Stimulated activated CD4-positive, alpha-beta T cell treated with anti-CD3 and anti-CD28 coated beads, Interleukin-4, amount 100 ng/mL, for 24 hours (primary cell): Measurements from ENCODE around the gene CNDP2.
"Not testable (repeated sequence)": the region's sequence is repeated elsewhere in the genome, so short reads cannot be mapped to it uniquely, and the experiment has no call there.

ENCODE experiments used
- DNase-seq: peaks from one replicate; pipeline ENCODE4 v3.0.0-alpha.2; 2020

Gene CNDP2

DNA sequence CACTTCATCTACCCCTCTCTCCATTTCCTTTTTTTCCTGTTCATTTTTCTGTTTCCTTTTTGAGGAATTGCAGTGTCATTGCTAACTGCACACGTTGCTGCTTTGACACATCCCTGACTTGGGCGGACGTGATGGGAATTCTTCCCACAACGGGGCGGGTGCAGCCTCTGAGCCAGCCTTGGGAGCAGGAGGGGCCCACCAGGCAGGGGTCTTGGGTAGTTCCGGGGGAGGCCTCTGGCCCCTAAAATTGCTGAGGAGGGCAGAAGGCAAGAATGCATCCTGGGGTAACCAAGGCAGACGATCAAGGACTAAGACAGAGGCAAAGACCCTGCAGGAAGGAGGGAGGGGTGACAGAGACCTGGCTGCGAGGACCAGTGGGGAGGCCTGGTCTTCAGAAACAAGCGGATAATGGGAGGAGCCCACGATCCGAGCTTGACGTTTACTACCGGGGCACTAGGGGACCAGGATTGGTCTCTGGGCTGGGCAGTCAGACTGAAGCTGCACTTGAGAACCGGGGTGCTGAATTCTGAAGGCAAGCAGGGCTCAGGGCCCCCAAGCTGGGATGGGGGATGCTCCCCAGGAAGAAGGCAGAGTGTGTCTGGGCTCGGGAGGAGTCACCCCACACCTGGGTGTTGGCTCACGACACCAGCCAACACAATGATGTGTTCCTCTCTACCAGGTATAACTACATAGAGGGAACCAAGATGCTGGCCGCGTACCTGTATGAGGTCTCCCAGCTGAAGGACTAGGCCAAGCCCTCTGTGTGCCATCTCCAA is 23.3 kb downstream of the CNDP2 start:
- no peak for DNase-seq

DNA sequence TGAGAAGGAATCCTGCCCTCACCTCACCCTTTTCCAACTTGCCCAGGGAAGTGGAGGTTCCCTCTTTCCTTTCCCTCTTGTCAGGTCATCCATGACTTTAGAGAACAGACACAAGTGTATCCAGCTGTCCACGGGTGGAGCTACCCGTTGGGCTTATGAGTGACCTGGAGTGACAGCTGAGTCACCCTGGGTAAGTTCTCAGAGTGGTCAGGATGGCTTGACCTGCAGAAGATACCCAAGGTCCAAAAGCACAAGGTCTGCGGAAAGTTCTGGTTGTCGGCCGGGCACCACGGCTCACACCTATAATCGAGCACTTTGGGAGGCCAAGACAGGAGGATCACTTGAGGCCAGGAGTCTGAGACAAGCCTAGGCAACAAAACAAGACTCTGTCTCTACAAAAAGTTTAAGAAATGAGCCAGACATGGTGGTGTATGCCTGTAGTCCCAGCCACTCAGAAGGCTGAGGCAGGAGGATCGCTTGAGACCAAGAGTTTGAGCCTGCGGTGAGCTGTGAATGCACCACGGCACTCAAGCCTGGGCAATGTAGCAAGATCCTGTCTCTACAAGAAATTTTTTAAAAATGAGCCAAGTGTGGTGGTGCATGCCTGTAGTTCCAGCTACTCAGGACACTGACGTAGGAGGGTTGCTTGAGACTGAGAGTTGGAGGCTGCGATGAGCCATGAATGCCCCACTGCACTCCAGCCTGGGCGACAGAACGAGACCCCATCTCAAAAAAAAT is 24.1 kb downstream of the CNDP2 start:
- no peak for DNase-seq

DNA sequence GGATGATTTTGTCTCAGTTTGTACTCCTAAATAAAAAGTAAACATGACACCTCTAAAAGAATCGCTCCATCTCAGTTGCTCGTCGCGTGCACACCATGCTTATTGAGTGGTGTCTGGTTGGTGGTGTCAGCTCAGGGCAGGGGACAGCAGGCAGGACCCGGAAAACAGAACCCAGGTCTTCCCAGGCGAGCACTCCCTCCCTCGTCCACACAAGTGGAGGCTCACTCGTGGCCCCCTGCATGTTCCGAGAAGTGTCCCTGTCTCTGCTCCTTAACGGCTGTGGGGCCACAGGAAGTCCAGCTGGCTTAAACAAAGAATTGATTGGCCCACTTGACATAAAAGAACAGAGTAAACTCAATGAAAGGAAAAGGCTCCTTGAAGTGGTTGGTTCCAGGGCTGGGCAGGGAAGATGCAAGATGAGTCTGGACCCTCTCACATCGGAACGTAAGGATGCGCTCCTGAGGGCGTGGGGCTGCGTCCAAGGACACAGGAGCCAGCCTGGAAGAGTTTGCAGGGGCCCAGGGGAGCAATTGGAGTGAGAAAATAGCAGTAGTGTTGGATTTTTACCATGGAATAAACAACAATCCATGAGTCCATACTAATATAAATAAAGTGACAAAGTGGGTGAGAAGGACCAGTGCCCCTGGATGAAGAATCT is 25.0 kb downstream of the CNDP2 start:
- DNase-seq: no peak

DNA sequence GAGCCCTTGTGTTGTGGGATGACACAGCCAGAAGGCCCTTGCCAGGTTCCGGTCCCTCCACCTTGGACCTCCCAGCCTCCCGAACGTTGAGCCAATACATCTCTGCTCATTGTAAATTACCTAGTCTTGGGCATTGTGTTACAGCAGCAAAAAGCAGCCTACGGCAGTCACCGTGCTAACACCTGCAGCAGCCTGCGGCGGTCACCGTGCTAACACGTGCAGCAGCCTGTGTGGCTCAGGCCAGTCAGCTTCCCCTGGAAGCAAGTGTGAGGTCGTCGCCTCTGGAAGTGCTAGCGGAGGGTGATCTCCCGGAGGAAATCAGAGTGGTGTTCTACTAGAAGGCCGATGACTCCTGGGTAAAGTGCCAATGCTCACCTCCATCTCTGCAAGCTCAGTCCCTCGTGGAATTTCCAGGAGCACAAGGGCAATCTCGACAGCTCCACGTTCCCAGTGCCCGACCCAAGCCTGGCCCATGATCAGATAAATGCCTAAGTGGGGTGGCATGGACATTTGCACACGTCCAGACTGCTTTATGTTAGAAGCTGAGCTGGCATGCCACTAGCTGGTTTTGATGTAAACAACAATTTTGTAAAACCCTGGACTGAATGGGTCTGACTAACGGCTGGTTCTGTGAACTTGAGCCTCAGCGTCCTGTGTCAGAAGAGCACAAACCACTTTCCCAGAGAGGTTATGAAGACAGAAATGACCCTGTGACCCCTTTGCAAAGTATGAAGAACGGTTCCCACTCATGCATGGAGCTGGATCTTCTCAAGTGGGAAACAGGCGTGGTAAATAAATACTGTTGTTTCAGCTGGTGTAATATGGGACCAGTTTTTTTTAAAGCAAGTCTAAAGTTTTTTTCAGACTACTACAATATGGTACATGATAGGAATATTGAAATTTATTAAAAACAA is 26.7 kb downstream of the CNDP2 start:
- no peak for DNase-seq

DNA sequence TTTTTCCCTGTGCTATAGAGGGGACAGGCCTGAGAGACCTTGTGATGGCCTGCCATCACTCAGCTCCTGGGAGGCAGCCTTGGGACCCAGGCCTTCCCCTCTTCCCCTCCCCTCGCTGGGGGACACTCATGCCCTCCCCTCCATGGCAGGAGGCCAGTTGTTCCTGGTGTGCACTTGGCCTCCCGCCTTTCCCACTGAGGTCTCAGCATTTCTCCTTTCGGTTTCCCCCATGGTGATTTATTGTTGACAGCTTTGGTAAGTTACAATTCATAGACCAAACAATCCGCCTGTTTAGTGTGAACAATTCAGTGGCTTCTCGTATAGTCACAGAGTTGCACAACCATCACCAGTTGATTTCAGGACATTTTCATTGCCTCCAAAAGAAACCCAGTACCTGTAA is 27.9 kb downstream of the CNDP2 start:
- no peak for DNase-seq

DNA sequence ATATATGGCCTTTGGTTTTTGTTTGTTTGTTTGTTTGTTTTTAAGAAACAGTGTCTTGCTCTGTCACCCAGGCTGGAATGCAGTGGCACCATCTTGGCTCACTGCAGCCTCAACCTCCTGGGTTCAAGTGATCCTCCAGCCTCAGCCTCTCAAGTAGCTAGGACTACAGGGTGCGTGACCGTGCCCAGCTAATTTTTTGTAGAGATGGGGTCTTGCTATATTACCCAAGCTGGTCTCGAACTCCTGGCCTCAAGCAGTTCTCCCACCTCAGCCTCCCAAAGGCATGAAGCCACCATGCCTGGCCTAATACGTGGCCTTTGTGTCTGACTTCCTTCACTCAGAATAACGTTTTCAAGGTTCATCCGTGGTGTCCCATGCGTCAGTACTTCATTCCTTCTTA is 28.8 kb downstream of the CNDP2 start:
- not testable (repeated sequence) for DNase-seq

DNA sequence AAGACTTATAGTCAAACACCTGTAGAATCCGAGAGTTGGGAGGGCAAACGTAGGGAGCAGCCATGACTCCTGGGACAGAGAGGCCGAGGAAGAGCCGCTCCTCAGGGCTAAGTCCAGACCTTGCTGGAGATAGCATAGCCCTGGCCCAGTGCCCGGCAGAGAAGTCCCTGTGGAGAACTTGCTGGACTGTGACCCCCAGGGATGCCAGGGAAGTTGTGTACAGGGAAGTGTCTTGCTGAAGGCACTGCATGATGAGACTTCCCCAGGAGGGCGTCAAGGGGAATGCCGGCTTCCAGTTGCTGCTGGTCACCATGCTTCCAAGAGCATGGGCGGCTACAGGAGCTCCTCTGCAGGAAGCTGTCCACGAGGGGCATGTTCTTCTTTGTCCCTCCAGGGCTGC is 29.6 kb downstream of the CNDP2 start:
- no peak for DNase-seq

DNA sequence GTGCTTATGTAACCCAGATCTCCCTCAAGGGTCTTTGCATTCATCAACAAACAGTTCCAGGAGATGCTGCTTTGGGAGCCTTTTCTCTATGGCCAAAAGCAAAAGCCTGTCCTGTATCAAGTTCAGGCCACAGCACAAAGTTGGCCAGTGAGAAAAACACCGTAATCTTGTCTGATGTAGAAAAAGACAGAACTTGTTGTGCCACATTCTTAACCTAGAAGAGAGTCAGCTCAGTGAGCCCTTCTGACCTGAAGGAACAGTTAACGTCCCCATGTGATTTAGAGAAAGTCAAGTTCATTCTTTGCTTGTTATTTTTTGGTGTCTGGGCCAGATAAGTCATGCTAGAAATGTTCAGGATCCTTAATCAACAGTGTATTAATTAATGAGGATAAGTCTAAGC is 30.3 kb downstream of the CNDP2 start:
- no peak for DNase-seq

DNA sequence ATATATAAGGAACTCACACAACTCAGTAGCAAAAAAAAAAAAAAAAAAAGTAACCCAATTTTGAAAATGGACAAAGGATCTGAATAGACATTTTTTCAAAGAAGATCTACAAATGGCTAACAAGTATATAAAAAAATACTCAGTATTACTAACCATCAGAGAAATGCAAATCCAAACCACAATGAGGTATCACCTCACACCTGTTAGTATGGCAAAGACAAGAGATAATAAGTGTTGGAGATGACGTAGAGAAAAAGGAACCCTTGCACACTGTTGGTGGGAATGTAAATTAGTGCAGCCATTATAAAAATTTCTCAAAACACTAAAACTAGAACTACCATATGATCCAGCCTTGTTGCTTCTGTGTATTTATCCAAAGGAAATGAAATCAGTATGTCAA is 32.3 kb downstream of the CNDP2 start:
- no peak for DNase-seq

DNA sequence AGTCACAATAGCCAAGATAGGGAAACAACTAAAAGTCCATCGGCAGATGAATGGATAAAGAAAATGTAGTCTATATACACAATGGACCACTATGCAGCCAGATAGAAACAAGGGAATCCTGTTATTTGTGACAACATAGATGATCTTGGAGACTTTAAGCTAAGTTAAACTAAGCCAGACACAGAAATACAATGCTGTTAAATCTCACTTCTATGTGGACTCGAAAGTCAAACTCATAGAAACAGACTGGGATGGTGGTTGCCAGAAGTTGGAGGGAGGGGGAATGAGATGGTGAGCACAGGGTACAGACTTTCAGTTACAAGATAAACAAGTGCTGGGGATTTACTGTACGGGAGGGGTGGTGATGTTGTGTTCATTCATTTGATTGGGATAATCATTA is 32.8 kb downstream of the CNDP2 start:
- DNase-seq: no peak

DNA sequence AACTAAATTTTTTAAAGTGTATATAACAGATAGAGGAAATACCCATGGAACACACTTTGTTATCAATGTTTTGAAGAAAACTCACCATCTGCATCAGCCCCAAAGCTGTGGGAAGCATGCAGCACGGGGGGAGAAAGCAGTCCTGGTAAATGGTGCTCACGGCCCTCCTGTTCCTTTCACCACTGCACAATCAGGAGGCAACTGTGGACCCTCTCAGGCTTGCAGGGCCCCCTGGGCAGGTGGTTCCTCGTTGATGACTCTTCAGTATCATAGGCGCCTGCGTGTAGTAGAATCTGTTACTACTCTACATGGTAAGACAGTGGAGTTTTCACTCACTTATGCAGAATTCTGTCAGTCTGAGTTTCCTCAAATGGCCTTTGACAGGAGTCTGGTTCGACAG is 33.2 kb downstream of the CNDP2 start:
- DNase-seq: no peak

DNA sequence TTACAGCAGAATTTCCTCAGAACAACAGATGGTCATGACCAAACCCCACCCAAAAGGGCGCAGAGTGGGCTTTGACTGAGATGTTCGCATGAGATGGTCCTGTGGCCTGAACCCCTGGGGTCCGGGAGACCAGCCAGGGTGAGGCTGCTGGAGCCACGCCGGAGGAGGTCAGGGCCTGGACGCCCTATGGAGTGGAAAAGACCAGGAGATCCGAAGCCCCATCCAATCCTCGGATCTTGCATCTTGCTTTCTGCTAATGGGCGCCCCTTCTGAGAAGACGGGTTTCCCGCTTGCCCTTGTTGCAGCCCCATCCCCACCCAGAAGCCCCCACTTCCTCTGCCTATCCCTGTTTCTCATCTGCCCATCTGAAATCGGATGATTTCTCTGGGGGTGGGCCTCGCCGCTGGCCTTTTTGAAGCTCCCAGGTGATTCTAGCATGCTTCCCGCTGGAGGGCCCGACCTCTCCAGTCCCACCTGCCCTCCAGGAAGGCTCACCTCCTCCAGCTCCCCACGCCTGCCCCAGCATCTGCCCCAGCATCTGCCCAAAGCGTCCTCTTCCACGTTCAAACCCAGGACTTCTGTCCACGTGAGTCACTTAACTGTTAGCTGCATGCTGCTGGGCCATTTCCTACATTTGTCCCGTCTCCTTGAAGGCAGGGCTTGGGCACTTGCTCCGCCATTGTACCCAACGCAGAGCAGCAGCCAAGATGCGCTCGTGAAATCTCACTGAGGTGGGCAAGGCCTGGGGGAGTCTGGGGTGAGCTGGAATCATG is 33.8 kb downstream of the CNDP2 start:
- DNase-seq: no peak

DNA sequence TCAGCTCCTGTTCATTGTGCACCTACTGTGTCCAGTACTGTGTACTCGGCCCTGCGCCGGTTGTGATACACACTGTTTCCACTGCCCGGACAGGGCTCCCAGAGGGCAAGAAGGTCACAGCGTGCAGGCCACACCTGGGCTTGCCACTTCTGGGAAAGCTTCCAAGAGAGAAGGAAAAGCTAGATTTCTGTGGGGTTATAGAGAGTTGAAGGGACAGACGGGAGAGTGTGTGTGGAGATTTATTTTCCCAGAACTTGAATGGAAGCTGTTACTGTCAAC is 34.4 kb downstream of the CNDP2 start:
- DNase-seq: no peak

DNA sequence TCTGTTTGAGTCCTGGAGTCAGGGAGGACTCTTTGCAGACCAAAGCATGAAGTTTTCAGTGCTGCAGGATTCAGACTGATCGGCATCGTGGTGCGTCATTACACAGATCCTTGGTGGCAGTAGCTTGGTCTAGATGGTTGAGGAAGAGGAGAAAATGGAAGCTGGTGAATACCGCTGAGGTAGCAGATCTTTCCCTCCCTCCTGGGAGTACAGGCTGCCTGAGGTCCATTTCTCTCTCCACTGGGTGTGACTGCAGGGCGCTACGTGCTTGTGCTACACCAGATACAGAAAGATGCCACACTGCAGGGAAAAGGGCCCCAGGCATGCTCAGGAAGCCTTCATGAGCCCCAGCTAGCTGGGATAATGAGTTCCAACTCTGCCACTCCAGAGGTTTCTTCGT is 34.9 kb downstream of the CNDP2 start:
- DNase-seq: no peak

DNA sequence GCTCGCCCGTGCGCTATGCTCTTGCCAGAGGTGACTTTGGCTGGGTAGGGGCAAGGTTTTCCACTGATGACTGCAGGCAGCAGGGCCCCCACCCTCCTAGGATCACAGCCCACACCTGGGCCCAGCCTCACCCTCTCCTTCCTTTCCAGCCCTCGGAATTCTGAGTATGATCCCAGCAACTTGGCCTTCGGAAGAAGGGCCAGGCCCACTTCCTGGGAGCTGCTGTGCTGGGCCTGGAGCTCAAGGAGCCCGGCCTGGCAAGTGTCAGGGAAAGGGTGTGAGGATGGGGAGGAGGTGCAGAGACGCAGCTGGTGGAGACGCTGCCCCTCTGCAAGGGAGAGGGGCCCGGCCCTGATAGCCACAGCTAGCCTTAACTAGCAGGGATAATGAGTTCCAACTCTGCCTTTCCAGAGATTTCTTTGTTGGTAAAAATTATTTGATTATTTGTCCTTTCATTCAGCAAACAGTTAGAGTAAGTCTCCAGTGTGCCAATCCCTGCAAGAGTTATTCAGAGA is 36.4 kb downstream of the CNDP2 start:
- DNase-seq: no peak

DNA sequence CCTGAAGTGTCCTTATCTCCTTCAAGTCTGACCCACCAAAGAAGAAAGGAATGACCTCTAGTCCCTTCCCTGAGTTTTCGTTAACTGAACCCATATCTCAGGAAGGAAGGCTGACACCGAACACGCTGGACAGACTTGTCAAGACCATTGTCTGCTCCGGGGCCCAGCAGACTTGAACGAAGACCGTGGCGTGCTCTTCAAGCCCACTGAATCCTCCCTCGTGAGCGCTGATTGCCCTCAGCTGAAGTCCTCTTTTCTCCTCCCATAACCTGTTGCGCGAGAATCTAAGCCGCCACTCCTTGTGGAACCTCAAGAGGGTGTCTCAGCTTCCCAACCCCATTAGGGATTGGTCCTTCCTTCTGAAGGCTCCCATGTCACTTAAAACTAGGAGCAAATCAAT is 37.5 kb downstream of the CNDP2 start:
- DNase-seq: no peak

DNA sequence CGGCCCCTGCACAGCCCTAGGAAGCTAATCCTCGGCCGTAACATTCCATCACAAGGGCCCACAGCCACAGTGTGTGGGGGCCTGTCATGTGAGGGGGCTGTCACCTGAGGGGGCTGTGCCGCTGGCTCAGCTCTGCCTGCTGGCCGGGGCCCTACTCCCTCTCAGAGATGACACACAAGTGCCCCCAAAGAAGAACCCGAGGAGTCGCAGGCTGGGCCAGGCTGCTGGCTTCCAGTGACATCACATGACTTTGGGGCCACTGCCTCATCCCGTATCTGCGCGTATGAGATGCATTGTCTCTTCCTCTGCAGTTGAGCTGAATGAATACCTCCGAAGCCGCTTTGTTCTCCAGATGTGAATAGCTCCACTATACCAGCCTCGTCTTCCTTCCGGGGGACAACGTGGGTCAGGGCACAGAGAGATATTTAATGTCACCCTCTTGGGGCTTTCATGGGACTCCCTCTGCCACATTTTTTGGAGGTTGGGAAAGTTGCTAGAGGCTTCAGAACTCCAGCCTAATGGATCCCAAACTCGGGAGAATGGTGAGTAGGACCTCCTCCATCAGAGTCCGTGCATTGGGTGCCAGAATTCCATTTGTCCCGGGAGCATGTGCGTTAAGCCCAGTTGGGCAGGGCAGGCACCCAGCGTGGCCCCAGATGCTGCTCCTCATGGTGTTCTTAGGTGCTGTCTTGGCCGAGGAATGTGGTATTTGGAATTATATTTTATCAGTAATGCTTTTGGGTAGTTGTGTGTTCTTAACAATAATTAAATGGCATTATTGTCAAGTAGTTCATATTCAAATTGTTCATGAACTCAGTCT is 38.2 kb downstream of the CNDP2 start, which contains the start of gene CNDP1:
TSS of gene CNDP1 (plus strand) at position 351 of the 820 bp plus-strand sequence. CDS start at position 519, 168 bp downstream.
- no peak for DNase-seq

DNA sequence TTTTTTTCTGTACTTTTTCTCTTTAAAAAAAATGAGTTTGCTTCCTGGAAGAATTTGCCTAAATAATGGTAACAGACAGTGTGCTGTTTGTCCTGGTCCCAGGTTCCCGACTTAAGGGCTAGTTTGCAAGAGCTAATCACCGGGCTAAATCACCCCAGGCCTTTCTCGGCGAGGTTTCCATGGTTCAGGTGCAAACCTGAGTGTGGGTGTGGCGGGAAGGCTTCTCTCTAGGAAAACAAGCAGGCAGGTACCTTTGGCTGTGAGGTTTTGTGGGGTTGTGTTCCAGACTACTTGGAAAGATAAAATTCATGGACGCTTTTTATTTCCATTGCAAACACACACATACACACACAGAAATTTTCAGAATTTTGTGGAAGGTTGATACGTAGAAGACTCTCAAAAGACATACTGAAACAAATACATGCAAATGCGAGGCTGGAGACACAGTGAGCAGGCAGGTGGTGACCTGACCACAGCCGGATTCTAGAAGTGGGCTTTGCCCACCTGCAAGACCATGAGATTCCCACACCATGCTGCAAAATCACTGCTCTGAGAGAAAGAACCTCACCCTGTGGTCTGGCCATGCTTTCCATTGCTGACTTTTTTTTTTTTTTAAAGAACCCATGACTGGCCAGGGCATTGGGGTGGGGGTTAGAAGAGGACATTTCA is 39.0 kb downstream of the CNDP2 start:
- no peak for DNase-seq

DNA sequence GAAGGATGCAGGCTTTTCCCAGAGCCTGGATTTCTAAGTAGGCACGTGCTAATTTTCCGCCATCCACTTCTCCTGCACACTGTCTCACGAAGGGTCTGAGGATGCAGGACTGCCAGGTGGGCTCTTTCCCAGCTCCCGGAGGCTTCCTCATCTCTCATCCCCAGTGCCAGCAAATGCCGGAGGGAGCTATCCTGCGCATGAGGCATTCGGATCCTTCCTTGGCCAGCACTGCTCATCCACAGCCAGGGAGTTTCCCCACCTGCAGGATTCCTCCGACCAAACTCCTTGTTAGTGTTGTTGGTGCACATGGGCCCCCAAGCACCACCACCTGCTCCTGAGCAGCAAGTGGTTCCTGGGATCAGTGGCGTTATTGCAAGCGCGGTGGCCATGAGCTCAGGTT is 43.1 kb downstream of the CNDP2 start:
- DNase-seq: no peak

DNA sequence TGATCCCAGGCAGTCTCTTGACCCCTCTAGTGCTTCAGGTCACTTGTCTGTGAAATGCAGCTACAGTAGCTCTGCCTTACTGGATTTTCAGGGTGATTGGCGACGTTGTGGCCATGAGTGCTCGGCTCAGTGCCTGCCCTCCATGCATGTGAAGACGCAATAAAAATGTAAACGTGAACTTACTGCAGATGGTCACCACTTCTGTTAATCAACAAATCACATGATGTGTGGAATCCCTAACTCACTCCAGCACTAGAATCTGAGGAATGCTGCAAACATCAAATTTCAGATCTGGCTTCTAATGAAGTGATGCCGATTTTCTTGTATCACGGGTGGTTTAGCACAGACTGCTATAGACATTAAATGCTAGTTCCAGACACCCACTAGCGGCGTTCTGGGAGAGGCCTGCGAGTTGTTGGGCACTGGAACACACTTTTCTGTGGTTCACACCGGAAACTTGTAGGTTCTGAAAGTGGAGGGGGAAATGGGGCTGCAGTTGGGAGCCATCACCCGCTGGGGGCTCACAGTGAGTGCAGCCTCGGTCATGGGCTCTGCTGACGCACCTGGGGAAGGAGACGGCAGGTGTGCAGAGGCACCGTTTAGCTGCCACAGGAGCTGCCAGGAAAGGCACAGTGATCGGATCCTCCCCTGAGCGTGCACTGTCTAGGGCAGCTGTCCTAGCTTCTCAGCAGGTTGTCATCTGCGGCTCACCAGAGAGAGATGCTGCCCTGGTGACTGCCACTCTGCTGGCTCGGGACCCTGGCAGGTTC is 44.7 kb downstream of the CNDP2 start:
- DNase-seq: no peak
